Transverse colon (tissue), 4 donors: Measurements from ENCODE around the gene FAM78B. TPM values are rescaled to one million over a fixed set of nuclear protein-coding genes. Genes with fewer than 3 reads are reported as not detected.

Experiments
- DNase-seq: peaks from one replicate; pipeline ENCODE4 v3.0.0-alpha.2; 2019
- H3K27ac ChIP-seq, 4 donors: fragments of 200-600 bp; sonication (generic); 2 replicates each; pipeline ENCODE4 v1.5.1; 2016 to 2018; ENCODE audit warnings: inconsistent platforms in 4 of 4
- H3K27me3 ChIP-seq: fragments of 200-600 bp; sonication (generic); 2 replicates; pipeline ENCODE4 v1.5.1; 2017; ENCODE audit warnings: inconsistent platforms
- H3K36me3 ChIP-seq, 4 donors: fragments of 200-600 bp; sonication (generic); 2 replicates each; pipeline ENCODE4 v1.5.1; 2017 to 2019; ENCODE audit warnings: inconsistent platforms in 4 of 4
- H3K4me1 ChIP-seq, 4 donors: fragments of 200-600 bp; sonication (generic); 2 replicates each; pipeline ENCODE4 v1.5.1; 2017 to 2020; ENCODE audit warnings: inconsistent platforms in 4 of 4
- H3K4me3 ChIP-seq, 4 donors: fragments of 200-600 bp; sonication (generic); 1 replicate in 1 of 4; 2 replicates in 3 of 4; pipeline versions ENCODE4 v1.5.1 to v1.6.1; 2017 to 2019; ENCODE audit warnings: inconsistent platforms in 4 of 4
- H3K9me3 ChIP-seq, 2 donors: fragments of 200-600 bp; sonication (generic); 2 replicates each; pipeline ENCODE4 v1.5.1; 2017 to 2019; ENCODE audit warnings: inconsistent platforms in 2 of 2
- CTCF ChIP-seq, 5 experiments: fragments of 200-600 bp in 3 of 5; fragments of 450-650 bp in 2 of 5; sonication (generic) in 3 of 5; IDR thresholded peaks; 1 replicate in 2 of 5; 2 replicates in 3 of 5; pipeline ENCODE4 v1.5.1; 2016 to 2017; ENCODE audit warnings: antibody characterized with exemption in 5 of 5, inconsistent platforms in 3 of 5, mild to moderate bottlenecking in 2 of 5, moderate library complexity in 1 of 5
- EP300 ChIP-seq: sonication (generic); formaldehyde crosslinking; IDR thresholded peaks from one replicate; pipeline ENCODE4 v1.6.1; 2017; ENCODE audit warnings: antibody characterized with exemption, low read depth
- POLR2A ChIP-seq: fragments of 450-650 bp; IDR thresholded peaks from one replicate; pipeline ENCODE4 v1.6.1; 2016; ENCODE audit warnings: antibody characterized with exemption, mild to moderate bottlenecking, moderate library complexity
- POLR2AphosphoS5 ChIP-seq, 3 donors: sonication (generic); formaldehyde crosslinking; IDR thresholded peaks; one replicate each; pipeline ENCODE4 v1.6.1; 2016; ENCODE audit warnings: antibody characterized with exemption in 3 of 3
- WGBS, 2 donors: methylation state at CpG; one replicate each; pipeline ENCODE4 v1.1.5; 2018; ENCODE audit warnings: low coverage in 1 of 2; 5-methylcytosine and 5-hydroxymethylcytosine counted together
- in situ Hi-C, 4 donors: fragments of 200-750 bp; cut with MboI; loops; one replicate each; pipeline versions ENCODE4 v1.15.0 to v1.15.1; 2017; ENCODE audit warnings: low sequenced_read_pairs in 3 of 4, low pct_ligation_motif_present in 1 of 4, low pct_unique_long_range_greater_than_20kb in 1 of 4
- intact Hi-C: fragments of 100-400 bp; cut with DNase I; formaldehyde crosslinking; loops from one replicate; pipeline ENCODE4 v1.15.1; 2023; ENCODE audit warnings: low total_unique reads
- total RNA-seq, 4 donors: library from RNA; depleted of rRNA; stranded (reverse); fragments of >200 nt; gene quantifications; one replicate each; pipeline ENCODE4 v1.1.0, GENCODE V29; 2016

FAM78B gene
- total RNA-seq, 4 donors from 2014 or later, result 0.40 to 5.2 (median 0.80) TPM

DNA sequence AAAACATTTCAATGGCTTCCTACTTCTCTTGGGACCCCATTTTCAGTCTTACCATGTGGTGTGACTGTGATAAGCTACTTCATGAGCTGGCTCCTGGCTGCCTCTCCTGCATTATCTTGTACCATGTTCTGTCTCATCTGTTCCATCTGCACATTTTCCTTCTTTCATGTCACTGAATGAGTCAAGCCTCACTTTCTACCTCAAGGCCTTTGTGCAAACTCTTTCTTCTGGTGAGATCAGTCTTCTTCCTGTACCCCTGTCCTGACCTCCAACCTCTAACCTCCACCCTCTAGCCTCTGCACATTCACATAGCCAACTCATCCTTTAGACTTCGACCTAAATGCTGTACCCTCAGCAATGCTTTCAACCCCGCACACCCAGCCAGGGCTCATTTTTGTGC is 9.6 kb upstream of the FAM78B start:
- intact Hi-C loops, result no loop called here
- peaks cover 0 to 13% (median 2%) of the 10 kb centered on the region in 4 donors for H3K4me1 ChIP-seq
- H3K4me3 ChIP-seq, result no peak overlapping the region
- TF ChIP-seq POLR2AphosphoS5 (IDR thresholded peaks at IDR 0.05) (no peak), POLR2A (no peak), EP300 (no peak), CTCF (IDR thresholded peaks at IDR 0.05) (no peak)
- H3K27me3 ChIP-seq, result no peaks in the 10 kb centered on the region
- no peaks in the 10 kb centered on the region for H3K9me3 ChIP-seq
- in situ Hi-C loops, result no loop called here
- H3K27ac ChIP-seq, result no peak overlapping the region
- no peaks in the 10 kb centered on the region for H3K36me3 ChIP-seq
- DNase-seq, result no peak
- WGBS, 2 donors, result 75 to 90% methylated on average over 2 of the region's 2 CpGs

GRCh38 chr1:166175032-166175431 is 8.2 kb upstream of the FAM78B start:
- Histone ChIP-seq H3K4me3 (no peak overlapping the region), H3K36me3 (no peaks in the 10 kb centered on the region), H3K9me3 (no peaks in the 10 kb centered on the region), H3K27ac (no peak overlapping the region), H3K27me3 (no peaks in the 10 kb centered on the region), H3K4me1 (peaks cover 0 to 14% (median 2%) of the 10 kb centered on the region in 4 donors)
- in situ Hi-C loops, result no loop called here
- no peak for DNase-seq
- intact Hi-C loops, result no loop called here
- TF ChIP-seq POLR2A, result no peak

- TF ChIP-seq POLR2A, result no peak
- no peak for TF ChIP-seq POLR2AphosphoS5 (IDR thresholded peaks at IDR 0.05)
- no peak for TF ChIP-seq CTCF (IDR thresholded peaks at IDR 0.05)
- no peak for TF ChIP-seq EP300
- no peak for DNase-seq
- 64 to 69% methylated on average over 4 of the region's 4 CpGs for WGBS, 2 donors
Measured at GRCh38 chr1:166174108-166174507, 7.3 kb upstream of the FAM78B start.

DNA sequence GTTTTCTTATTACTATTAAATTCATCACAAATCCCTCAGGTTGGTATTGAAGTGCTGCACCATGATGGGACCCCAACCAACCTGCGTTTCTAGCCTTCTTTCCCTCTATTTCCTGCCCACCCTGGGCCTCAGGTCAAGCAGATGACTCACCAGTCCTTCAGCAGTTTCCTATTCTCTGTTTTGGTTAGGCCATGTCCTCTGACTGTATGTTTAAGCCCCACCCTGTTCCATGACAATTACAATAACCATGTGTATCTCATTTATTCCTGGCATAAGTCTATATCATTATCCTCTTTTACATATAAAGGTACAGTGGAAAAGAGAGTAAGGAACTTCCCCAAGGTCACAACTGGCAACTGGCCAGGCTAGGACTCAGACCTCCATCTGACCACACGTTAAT is 5.3 kb upstream of the FAM78B start:
- peak; percentile 25 for DNase-seq
- Histone ChIP-seq H3K36me3 (no peaks in the 10 kb centered on the region), H3K9me3 (no peaks in the 10 kb centered on the region), H3K4me3 (no peak overlapping the region), H3K4me1 (peaks cover 8 to 28% (median 12%) of the 10 kb centered on the region in 4 donors), H3K27me3 (no peaks in the 10 kb centered on the region), H3K27ac (peak overlapping the region in 1 of 4 donors; percentile 52)
- in situ Hi-C loops, result loop anchor here in 1 of 4 donors (25.0 kb wide), 1 partner anchor 460 kb away; no protein-coding TSS in a partner anchor
- TF ChIP-seq EP300, result no peak
- peak in 1 of 3 donors; percentile 14 for TF ChIP-seq POLR2AphosphoS5 (IDR thresholded peaks at IDR 0.05)
- intact Hi-C loops, result no loop called here
- WGBS, 2 donors, result 36 to 55% methylated on average over 2 of the region's 2 CpGs

More at GRCh38 chr1:166174108-166174507, 7.3 kb upstream of the FAM78B start:
- Histone ChIP-seq H3K27me3 (no peaks in the 10 kb centered on the region), H3K4me1 (peaks cover 0 to 14% (median 2%) of the 10 kb centered on the region in 4 donors), H3K4me3 (no peak overlapping the region), H3K27ac (no peak overlapping the region), H3K36me3 (no peaks in the 10 kb centered on the region), H3K9me3 (no peaks in the 10 kb centered on the region)
- intact Hi-C loops, result no loop called here
- in situ Hi-C loops, result loop anchor here in 1 of 4 donors (25.0 kb wide), 1 partner anchor 462 kb away; no protein-coding TSS in a partner anchor

DNA sequence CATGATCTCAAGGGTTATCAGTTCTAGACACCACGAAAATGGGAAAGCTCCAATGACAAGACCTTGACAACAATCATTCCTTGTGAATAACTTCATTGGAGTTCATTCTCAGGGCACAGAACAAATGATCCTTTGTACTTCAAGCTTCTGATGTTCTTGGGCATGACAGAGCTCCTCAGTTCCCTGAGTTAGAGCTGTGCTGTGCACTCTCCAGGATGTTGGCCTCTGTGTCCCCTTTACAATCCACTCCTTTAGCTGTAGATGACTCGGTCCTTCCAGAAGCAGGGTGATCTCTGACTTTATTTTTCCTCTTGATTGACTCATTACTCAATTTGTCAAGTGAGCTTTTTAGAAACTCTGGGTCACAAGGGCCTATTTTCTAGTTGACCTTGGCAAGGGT is 3.9 kb upstream of the FAM78B start:
- Histone ChIP-seq H3K4me1 (peaks cover 8 to 31% (median 15%) of the 10 kb centered on the region in 4 donors), H3K9me3 (no peaks in the 10 kb centered on the region), H3K27ac (no peak overlapping the region), H3K36me3 (no peaks in the 10 kb centered on the region), H3K4me3 (no peak overlapping the region), H3K27me3 (peaks cover 3% of the 10 kb centered on the region)
- no peak for DNase-seq
- TF ChIP-seq POLR2AphosphoS5 (IDR thresholded peaks at IDR 0.05), result no peak
- no peak for TF ChIP-seq POLR2A
- TF ChIP-seq EP300, result no peak
- no peak for TF ChIP-seq CTCF (IDR thresholded peaks at IDR 0.05)
- intact Hi-C loops, result no loop called here
- in situ Hi-C loops, result loop anchor here in 1 of 4 donors (25.0 kb wide), 1 partner anchor 458 kb away; no protein-coding TSS in a partner anchor
- WGBS, 2 donors, result 29 to 35% methylated on average over 2 of the region's 2 CpGs
